HG03039 (cell line): Measurements from ENCODE around the gene TMEM132C.
"Not testable (repeated sequence)": the region's sequence is repeated elsewhere in the genome, so short reads cannot be mapped to it uniquely, and the experiment has no call there.

Experiments used
- ATAC-seq: cut with Tn5 transposase; IDR thresholded peaks from one replicate; pipeline ENCODE4 v1.9.1; 2021; ENCODE audit warnings: mild to moderate bottlenecking, moderate library complexity; ENCODE audit not compliant: unreplicated experiment

Gene TMEM132C

DNA sequence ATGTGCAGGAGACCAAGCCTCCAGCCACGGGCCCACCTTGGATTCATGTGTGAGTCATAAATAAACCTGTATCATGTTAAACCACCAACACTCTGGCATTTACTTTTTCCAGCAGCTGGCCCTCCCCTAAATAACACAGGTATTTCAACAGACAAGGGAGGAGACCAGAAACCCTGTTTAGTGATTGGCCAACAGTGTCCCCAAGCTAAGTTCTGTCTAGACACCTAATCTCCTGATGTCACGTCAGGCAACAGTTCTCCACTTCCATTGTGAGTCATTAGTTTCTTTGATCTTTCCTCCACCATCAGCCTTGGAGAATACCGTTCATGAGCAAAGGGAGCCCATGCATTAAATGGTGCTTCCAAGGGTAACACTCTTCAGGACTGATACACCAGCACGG, 196.9 kb downstream of the TMEM132C start:
- ATAC-seq, result no peak

DNA sequence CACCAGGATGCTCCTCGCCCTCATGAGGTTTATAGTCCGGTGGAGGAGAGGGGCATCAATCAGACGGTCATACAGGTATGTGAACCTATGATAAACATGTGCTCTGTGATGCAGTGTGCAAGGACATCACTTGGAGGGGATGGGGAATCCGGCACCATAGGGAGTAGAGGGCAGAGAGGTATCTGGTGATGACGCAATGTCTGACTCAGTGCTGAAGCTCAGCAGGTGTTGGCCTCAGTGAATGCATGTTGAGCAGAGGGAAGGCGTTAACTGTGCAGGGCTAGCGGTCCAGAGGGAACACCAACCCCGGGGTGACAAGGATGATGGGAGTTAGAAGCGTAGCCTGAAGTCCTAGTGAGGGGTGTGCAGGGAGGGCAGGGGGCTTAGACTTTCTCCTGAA, 200.9 kb downstream of the TMEM132C start:
- no peak for ATAC-seq

DNA sequence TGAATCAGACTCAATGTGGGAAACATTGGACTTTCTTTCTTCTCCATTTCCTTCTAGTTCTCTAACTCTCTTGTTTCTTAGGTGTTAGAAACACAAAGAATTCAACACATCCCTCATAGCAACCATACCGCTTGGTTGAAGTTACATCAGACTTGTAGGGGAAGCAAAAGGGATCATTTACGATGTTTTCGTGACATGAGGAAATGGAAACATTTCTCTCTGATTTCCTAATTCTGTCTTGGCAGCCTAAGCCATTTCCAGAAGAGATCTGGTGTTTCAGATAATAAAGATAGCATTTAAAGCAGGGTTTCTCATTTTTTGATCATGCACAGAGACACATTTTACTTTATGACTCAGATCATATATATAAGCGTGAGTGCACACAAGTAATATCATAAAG, 202.0 kb downstream of the TMEM132C start:
- no peak for ATAC-seq

DNA sequence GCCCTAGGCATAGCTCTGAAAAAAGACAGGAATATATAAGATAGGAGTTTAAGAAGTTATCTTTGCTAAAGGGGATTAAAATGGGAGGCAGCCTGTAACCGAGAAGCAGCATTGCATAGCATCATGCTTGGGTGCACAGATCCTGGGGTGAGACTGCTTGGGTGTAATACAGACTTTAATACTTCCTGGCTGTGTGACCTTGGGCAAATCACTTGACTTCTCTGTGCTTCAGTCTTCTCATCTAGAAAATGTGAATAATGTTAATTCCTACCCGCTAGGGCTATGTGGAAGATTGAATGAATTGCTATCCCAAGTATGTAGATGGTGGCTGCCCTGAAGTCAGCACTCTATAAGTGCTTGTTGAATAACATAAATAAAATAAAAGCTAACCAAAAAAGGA, 204.5 kb downstream of the TMEM132C start:
- no peak for ATAC-seq

DNA sequence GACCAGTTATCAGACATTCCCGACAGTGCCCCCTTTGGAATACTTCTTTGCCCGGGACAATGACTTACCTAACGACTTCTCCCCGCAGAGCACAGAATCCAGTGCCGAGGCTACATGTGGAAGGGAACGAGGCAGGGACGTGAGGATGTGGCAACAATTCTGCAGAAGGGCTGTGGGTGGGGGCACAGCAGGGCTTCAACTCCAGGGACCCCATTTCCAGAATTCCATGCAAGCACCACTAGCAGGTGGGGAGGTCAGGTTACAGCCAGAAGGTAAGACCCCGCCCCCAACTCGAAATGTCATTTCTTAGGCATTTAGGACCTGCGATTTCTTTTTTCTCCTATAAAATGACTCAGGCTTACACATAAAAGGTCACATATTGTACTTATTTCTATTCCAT, 207.9 kb downstream of the TMEM132C start:
- ATAC-seq, result no peak

DNA sequence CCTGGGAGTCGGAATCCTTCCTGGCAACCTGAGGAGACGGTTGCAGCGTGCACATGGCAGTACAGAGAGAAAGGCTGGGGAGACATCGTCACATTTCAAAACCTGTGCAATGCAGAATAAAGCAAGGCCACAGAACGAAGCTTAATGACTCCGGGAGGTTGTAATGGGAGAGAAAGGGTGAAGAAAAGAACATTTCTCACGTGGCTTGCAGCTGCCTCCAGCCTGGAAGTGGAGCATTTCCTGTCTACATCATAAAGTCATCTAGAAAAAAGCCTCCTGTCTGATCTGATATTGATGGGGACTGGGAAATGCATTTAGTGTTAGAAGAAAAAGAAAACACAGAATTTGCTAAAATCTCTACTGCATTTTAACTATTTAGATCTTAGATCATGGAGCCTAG, 209.3 kb downstream of the TMEM132C start:
- no peak for ATAC-seq

DNA sequence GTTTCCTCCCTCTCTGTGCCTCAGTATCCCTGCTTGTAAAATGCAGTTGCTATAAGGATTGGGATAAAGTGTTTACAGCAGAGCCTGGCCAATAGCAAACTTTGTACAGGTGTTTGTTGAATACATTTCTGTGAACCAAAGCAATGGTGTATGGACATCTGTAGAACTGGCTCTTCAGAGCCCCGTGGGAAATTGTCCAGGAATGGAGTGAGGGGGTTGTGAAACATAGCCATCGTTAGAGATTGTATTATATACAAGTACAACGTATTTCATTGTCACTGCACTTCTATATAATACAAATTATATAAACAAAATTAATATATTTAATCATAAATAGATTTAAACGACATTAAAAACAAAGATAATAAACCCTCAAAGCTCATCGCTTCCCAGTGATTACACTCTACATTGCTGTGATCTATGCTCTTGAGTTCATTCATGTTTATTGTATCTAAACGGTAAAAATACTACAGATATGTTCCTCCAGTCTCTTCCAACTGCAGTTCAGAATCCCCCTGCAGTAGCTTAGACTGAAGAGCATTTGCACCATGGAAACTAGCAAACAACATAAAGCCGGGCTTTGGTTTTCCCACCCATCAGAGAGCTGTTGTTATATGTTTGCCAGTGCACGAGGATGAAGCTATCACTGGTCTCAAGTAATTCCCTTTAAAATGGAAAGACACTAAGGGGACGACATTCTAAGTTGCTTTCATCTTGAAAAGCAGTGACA, 216.7 kb downstream of the TMEM132C start:
- no peak for ATAC-seq

DNA sequence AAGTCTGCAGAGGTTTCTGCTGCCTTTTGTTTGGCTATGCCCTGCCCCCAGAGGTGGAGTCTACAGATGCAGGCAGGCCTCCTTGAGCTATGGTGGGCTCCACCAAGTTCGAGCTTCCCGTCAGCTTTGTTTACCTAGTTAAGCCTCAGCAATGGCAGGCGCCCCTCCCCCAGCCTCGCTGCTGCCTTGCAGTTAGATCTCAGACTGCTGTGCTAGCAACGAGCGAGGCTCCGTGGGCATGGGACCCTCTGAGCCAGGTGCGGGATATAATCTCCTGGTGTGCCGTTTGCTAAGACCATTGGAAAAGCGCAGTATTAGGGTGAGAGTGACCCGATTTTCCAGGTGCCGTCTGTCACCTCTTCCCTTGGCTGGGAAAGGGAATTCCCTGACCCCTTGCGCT, 230.4 kb downstream of the TMEM132C start:
- ATAC-seq, result not testable (repeated sequence)

DNA sequence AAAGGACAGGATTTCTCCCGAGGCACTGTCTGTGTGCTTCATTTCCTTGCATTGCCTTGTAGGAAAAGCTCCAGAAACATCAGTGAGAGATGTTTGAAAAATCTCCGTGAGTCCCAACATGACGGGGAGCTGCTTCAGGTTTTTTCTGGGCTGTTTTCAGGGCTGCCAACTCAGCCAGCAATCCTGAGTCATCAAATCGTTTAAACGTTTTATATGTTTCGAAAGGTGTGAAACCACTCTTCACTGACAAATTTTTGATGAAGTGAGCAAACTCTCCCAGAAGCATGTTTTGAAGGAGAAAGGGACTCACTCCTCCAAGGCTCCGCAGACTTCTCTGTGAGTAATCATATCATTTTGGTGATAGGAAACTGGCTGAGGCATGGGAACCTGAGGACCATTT, 240.5 kb downstream of the TMEM132C start:
- ATAC-seq, result no peak

DNA sequence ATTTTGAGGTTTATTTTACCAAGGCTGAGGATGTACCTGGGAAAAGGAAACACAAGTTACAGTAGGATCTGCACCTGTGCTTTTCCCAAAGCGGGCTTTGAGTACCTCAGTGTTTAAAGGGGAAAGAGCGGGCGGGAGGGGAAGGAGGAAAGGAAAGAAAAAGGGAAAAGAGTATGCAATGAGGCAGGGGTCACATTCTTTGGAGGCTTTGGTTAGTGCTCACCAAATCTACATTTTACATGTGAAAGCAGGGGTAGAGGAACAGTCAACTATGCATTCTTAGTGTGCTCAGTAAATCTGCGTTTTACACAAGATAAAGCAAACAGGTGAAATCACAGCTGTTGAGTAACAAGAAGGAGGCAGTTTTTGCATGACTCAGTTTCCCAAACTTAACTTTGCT, 242.2 kb downstream of the TMEM132C start:
- no peak for ATAC-seq

DNA sequence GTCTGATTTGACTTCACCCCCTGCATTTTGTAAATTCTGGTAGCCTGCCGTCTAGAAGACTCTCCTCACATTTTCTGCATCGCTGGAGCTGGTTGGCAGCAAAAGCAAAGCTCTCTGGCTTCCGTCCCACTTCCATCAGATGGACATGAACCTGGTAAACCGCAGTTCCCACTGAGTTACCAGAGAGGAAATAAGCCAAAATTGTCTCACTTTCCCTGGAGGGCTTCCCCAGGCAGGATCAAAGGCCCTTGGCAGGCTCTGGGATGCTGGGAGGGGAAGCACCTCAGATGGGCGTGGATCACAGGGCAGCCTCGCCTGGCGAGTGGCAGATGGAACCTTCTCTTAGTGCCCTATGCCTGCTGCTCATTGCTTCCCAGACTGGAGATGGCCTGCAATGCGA, 243.5 kb downstream of the TMEM132C start:
- no peak for ATAC-seq

DNA sequence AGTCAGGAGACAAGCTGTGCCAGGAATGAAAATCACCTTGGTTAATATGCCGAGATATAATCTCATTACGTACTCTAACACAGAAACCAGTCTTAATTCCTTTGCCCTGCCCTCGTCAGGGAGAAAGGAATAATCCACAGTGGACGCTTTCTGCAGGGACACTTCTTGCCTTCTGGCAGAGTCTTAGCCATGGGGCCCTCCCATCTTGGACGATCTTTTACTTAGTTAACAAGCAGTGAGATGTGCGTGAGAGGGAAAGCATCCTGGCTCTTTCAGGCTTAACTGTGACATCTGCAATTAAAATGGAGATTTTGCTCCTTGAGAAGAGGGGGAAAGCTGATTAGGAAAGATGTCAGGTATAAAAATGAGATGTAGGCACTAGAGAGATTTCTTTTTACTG, 246.4 kb downstream of the TMEM132C start:
- no peak for ATAC-seq

DNA sequence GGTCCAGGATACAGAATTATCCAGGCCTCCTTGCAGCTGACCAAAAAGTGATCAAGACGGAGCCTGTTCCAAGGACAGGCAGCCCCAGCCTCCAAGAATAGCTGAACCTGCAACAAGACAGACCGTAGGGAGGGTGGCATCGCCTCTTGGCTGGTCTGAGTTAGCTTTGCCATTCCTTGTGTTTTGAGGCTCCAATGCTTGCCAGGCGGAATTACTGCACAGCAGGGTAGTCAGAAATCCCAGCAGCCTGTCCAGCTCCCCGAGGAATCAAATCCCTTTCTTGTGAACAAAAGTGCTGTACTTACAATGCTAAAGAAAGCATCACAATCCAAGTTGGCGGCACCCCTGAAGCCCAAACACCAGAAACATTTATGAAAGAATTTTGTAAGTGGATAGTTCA, 246.9 kb downstream of the TMEM132C start:
- ATAC-seq, result no peak

DNA sequence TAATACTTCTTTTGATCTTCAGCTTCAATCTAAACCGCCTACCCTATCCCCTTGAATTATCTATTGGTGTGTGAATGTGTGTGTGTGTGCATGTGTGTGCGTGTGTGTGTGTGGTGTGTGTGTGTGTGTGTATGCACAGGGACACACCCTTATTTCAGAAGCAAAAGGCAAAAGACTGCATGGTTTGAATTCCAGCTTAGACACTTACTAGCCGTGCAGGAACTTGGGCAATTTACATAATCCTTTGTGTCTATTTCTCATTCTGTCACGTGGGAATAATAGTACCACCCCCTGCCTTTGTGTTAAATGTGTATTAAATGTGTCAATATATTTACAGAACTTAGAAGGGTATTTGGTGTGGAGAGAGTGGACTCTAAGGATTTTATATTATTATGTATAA, 251.7 kb downstream of the TMEM132C start:
- ATAC-seq, result no peak

DNA sequence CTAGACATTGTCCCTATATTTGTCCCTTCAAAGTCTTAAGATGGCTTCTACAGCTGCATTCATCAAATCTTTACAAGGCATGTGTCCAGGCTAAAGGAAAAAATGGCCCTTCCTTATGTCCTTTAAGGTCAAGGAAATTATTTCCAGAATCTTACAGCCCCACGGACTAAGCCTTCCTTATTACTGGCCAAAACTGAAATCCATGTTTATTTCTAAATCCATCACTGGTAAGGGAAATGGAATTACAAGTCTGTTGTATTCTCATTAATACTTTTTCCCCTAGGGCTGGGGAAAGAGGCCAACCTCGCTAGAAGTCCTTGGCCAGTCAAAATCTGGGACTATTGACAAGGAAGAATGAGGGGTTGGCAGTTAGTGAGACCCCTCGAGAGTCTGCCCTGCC, 252.5 kb downstream of the TMEM132C start:
- ATAC-seq, result no peak

DNA sequence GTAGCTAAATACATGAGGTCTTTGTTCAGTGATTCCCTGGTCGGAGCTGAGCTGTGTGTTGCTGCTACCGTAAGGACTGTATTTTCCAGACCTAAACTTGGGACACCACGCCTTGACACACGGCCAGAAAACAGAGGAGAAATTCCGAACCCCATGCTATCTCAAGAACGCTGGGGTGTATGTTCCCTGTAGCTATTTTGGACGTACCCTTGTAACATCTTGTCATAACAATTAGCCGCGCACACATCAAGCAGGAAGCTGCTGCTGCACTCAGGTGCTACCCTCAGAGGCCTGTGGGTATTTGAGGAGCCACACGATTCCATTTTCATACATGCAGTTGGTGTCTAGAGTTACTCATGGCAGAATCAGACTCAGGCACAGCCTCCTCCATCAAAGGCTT, 255.0 kb downstream of the TMEM132C start:
- no peak for ATAC-seq

DNA sequence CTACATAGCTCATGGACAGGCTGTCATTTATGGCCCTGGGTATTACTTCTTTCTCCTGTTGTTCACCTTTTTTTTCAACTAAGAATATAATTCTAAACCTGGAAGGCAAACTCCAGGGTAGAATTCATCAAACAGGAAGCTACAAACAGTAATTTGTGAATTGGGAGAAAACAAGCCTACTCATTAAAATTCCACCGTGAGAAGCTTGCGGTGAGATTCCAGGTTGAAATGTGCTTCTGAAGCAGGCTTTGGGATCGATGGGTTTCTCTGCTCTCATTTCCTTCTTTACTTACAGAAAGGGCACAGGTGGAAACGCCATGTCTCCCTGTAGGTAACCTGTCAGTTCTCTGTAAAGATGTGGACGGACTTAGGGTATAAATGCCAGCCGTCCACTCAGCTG, 257.5 kb downstream of the TMEM132C start:
- no peak for ATAC-seq

DNA sequence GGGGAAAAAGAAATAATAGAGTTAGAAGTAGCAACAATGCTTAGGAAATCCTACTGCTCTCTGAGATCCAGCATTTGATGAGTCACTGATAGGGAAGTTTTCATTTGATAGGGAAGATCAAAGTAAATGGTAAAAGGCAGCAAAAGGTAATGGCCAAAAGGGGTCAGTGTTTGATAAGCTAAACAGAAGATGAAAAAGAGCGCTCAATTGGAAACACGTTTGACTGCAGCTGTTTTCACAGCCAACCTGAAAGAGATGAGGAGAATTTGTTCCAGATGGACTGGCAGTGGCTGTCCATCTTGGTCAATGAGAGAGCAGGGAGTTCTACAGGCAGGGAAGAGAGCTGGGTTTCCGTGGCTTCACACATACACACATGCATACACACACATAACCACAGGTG, 264.2 kb downstream of the TMEM132C start:
- ATAC-seq, result no peak

DNA sequence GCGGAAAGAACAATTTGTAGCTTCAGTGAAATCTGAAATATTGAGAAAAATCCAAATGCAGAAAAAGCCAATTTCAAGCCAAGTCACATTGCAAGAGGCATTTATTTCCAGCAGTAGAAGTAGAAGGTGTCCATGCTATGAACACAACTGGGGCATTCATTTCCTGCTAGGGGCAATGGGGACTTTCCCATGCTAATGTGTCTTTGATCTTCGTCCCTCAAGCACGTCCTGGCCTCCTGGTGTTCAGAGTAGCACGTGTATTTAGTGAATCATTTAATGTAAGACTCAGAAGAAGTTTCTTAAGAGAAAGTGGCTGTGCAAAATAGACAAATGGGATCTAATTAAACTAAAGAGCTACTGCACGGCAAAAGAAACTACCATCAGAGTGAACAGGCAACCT, 267.9 kb downstream of the TMEM132C start:
- no peak for ATAC-seq

DNA sequence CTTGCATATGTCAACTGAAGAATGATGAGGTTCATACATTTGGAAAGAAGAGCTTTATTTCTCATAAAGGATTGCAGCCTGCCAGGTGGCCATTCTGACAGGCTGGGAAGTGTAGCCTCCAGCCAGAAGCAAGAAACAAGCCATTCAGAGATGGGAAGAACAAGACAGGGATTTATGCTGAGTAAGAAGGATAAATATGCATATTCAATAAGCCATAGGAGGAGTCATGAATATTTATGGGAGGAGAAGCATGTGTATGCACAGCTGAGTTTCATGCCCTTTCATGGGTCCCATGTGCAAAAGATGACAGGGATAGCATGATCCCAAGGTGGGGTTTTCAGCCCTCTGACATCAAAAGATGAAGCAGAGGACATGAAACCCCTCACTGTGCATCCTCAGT, 269.8 kb downstream of the TMEM132C start:
- no peak for ATAC-seq

DNA sequence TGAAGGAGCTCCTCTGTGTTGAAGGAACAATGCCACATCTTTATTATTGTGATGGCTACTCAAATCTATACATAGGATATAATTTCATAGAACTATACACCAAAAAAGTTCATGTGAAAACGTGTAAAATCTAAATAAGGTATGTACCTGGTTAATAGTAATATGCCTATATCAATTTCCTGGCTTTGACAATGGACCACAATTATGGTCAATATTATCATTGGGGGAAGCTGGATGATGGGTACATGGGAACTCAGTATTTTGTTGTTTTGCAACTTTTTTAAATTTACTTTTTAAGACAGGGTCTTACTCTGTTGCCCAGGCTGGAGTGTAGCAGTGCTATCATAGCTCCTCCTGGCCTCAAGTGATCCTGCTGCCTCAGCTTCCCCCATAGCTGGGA, 270.7 kb downstream of the TMEM132C start:
- ATAC-seq, result no peak

DNA sequence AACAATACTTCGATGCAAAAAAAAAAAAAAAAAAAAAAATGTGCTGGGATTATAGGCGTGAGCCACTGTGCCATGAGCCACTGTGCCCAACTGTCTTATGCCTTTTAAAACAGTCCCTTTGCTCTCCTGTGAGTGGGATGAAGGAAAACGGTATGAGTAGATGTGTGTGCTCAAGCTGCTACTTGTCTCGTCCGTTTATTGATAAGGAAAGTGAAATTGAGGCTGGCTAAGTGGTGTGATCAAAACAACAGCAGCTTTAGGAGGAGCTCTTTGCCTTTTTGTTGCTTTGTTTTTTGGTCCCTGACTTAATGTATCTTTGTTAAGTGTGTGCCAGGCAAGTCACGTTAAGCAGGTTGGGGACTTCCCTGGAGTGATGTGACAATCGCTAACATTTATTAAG, 275.9 kb downstream of the TMEM132C start:
- no peak for ATAC-seq

DNA sequence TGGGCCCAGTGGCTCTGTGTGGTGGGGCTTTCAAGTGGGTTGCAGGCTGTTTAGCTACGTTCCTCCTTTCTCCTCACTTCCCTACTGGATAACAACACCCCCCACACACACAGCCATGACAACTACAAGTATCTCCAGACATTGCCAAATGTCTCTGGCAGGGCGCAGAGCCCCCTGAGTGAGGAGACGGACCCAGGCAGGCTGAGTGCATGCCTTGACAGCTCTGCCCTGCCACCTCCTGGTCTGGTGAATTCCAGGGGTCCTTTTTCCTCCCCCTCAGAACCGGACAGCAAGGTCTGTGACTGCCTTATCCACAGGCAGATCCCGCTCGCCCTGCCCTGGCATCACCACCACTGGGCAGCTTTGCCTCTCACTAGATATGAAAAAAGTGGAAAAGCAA, 276.5 kb downstream of the TMEM132C start:
- ATAC-seq, result no peak
